HepG2 (cell line): ENCODE data around the gene CDK5RAP1. TPM values are rescaled to one million over a fixed set of nuclear protein-coding genes. Genes with fewer than 3 reads are reported as not detected.

Experiments used
- AGO2 ChIP-seq: fragments of 200-400 bp; formaldehyde crosslinking; optimal IDR thresholded peaks from 2 replicates; pipeline ENCODE3; 2017; ENCODE audit warnings: mild to moderate bottlenecking, low read depth, low read length, moderate library complexity
- AKAP8 ChIP-seq: sonication (generic); formaldehyde crosslinking; IDR thresholded peaks from 2 replicates; pipeline ENCODE4 v1.5.1; 2020; ENCODE audit warnings: mild to moderate bottlenecking, missing genetic modification reagents
- CCAR2 ChIP-seq: fragments of 200-400 bp; formaldehyde crosslinking; optimal IDR thresholded peaks from 2 replicates; pipeline ENCODE3; 2018; ENCODE audit warnings: low read depth, mild to moderate bottlenecking, low read length, moderate library complexity
- HES4 ChIP-seq: sonication (generic); formaldehyde crosslinking; IDR thresholded peaks from 2 replicates; pipeline ENCODE4 v1.9.0; 2021; ENCODE audit warnings: mild to moderate bottlenecking, missing genetic modification reagents, borderline replicate concordance
- JUND ChIP-seq: sonication (generic); formaldehyde crosslinking; IDR thresholded peaks from 2 replicates; pipeline ENCODE4 v1.8.0; 2022; ENCODE audit warnings: mild to moderate bottlenecking, missing genetic modification reagents
- MTF2 ChIP-seq: sonication (generic); formaldehyde crosslinking; IDR thresholded peaks from 2 replicates; pipeline ENCODE4 v1.5.0; 2020; ENCODE audit warnings: missing genetic modification reagents, borderline replicate concordance
- PPARG ChIP-seq: conservative IDR thresholded peaks from 2 replicates; pipeline ENCODE4 v1.6.1; 2016; ENCODE audit warnings: missing biosample characterization, missing genetic modification reagents
- SALL1 ChIP-seq: sonication (generic); formaldehyde crosslinking; IDR thresholded peaks from 2 replicates; pipeline ENCODE4 v1.8.0; 2022; ENCODE audit warnings: mild to moderate bottlenecking, missing genetic modification reagents
- ZBTB20 ChIP-seq: sonication (generic); formaldehyde crosslinking; IDR thresholded peaks from 2 replicates; pipeline ENCODE4 v1.8.1; 2023; ENCODE audit warnings: missing genetic modification reagents, low read depth, mild to moderate bottlenecking, borderline replicate concordance
- ZNF138 ChIP-seq: sonication (generic); formaldehyde crosslinking; IDR thresholded peaks from 2 replicates; pipeline ENCODE4 v1.5.0; 2020; ENCODE audit warnings: mild to moderate bottlenecking, low read depth, missing genetic modification reagents
- ZNF276 ChIP-seq: sonication (generic); formaldehyde crosslinking; IDR thresholded peaks from 2 replicates; pipeline ENCODE4 v1.4.0; 2020; ENCODE audit warnings: mild to moderate bottlenecking, low read depth, missing genetic modification reagents
- ZNF337 ChIP-seq: sonication (generic); formaldehyde crosslinking; IDR thresholded peaks from 2 replicates; pipeline ENCODE4 v1.5.1; 2020; ENCODE audit warnings: missing genetic modification reagents, low read depth, mild to moderate bottlenecking, borderline replicate concordance
- ZNF570 ChIP-seq: sonication (generic); formaldehyde crosslinking; IDR thresholded peaks from 2 replicates; pipeline ENCODE4 v1.4.0; 2020; ENCODE audit warnings: mild to moderate bottlenecking, missing genetic modification reagents, borderline replicate concordance
- ZNF619 ChIP-seq: sonication (generic); formaldehyde crosslinking; IDR thresholded peaks from 2 replicates; pipeline ENCODE4 v1.4.0; 2020; ENCODE audit warnings: mild to moderate bottlenecking, missing genetic modification reagents
- ZNF841 ChIP-seq: sonication (generic); formaldehyde crosslinking; IDR thresholded peaks from 2 replicates; pipeline ENCODE4 v1.8.1; 2023; ENCODE audit warnings: missing genetic modification reagents, borderline replicate concordance
- ZSCAN20 ChIP-seq: sonication (generic); formaldehyde crosslinking; IDR thresholded peaks from 2 replicates; pipeline ENCODE4 v1.4.0; 2020; ENCODE audit warnings: missing genetic modification reagents, mild to moderate bottlenecking, borderline replicate concordance
- polyA plus RNA-seq, 8 experiments: library from polyadenylated mRNA; depleted of rRNA in 3 of 8; stranded (reverse) in 7 of 8; unstranded in 1 of 8; fragments of >200 nt; fragmentation: Illumina TruSeq in 4 of 8; extraction: Trizol in 4 of 8; gene quantifications; 2 replicates each; pipeline versions ENCODE4 v1.2.1 to v1.2.3, GENCODE V29; 2011 to 2016; ENCODE audit warnings: low read depth in 4 of 8, missing spikeins in 1 of 8, mixed read lengths in 1 of 8; ENCODE audit not compliant: insufficient read depth in 1 of 8
- total RNA-seq, 5 experiments: library from RNA; depleted of rRNA; stranded (reverse); fragments of >200 nt; fragmentation: Illumina TruSeq; extraction: Trizol; gene quantifications; 2 replicates each; pipeline ENCODE4 v1.2.3, GENCODE V29; 2016; ENCODE audit warnings: low read depth in 1 of 5
- TF ChIP-seq, protein P1 (sequence below): sonication (generic); formaldehyde crosslinking; IDR thresholded peaks from 2 replicates; pipeline ENCODE4 v1.4.0; 2020; ENCODE audit warnings: missing genetic modification reagents
- TF ChIP-seq, protein P2 (sequence below): sonication (generic); formaldehyde crosslinking; IDR thresholded peaks from 2 replicates; pipeline ENCODE4 v1.5.0; 2020; ENCODE audit warnings: missing genetic modification reagents
- TF ChIP-seq, protein P3 (sequence below): sonication (generic); formaldehyde crosslinking; IDR thresholded peaks from 2 replicates; pipeline ENCODE4 v1.4.0; 2020; ENCODE audit warnings: missing genetic modification reagents, borderline replicate concordance

Gene CDK5RAP1
- total and polyA plus RNA-seq, 2 of the 13 experiments (the other 11 are each of a cell fraction or from before 2014, with no cell fraction given): 53.6 to 98.2 TPM

- TF ChIP-seq AGO2 (peak; percentile 81), ZNF570 (CRISPR knock-in tag) (0 out of 2 replicates have a peak, but pooled peaks have one; percentile 41), JUND (CRISPR knock-in tag) (peak; percentile 89), ZNF337 (CRISPR knock-in tag) (peak; percentile 93; the same call in 1 of the 2 replicates), ZNF841 (CRISPR knock-in tag) (no peak; the same call in 1 of the 2 replicates), HES4 (CRISPR knock-in tag) (peak; percentile 72; the same call in 1 of the 2 replicates), CCAR2 (peak; percentile 99), ZNF276 (CRISPR knock-in tag) (peak; percentile 95), PPARG (CRISPR knock-in tag) (peak; percentile 94), ZBTB20 (CRISPR knock-in tag) (0 out of 2 replicates have a peak, but pooled peaks have one; percentile 91), SALL1 (CRISPR knock-in tag) (peak; percentile 98), ZNF619 (CRISPR knock-in tag) (peak; percentile 97; the same call in 1 of the 2 replicates), AKAP8 (peak; percentile 70; the same call in 1 of the 2 replicates), ZSCAN20 (peak; percentile 69; the same call in 1 of the 2 replicates), MTF2 (CRISPR knock-in tag) (peak; percentile 99), ZNF138 (CRISPR knock-in tag) (peak; percentile 99)
- TF ChIP-seq, protein P1, sequence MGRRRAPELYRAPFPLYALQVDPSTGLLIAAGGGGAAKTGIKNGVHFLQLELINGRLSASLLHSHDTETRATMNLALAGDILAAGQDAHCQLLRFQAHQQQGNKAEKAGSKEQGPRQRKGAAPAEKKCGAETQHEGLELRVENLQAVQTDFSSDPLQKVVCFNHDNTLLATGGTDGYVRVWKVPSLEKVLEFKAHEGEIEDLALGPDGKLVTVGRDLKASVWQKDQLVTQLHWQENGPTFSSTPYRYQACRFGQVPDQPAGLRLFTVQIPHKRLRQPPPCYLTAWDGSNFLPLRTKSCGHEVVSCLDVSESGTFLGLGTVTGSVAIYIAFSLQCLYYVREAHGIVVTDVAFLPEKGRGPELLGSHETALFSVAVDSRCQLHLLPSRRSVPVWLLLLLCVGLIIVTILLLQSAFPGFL (CRISPR knock-in tag): no peak
- TF ChIP-seq, protein P2, sequence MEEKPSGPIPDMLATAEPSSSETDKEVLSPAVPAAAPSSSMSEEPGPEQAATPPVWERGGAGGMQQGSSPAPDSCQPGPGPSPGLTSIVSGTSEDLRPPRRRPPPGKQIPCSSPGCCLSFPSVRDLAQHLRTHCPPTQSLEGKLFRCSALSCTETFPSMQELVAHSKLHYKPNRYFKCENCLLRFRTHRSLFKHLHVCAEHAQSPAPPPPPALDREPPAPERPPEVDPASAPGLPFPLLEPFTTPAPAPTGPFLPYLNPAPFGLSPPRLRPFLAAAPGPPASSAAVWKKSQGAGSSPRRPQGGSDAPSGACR: peak; percentile 100
- TF ChIP-seq, protein P3, sequence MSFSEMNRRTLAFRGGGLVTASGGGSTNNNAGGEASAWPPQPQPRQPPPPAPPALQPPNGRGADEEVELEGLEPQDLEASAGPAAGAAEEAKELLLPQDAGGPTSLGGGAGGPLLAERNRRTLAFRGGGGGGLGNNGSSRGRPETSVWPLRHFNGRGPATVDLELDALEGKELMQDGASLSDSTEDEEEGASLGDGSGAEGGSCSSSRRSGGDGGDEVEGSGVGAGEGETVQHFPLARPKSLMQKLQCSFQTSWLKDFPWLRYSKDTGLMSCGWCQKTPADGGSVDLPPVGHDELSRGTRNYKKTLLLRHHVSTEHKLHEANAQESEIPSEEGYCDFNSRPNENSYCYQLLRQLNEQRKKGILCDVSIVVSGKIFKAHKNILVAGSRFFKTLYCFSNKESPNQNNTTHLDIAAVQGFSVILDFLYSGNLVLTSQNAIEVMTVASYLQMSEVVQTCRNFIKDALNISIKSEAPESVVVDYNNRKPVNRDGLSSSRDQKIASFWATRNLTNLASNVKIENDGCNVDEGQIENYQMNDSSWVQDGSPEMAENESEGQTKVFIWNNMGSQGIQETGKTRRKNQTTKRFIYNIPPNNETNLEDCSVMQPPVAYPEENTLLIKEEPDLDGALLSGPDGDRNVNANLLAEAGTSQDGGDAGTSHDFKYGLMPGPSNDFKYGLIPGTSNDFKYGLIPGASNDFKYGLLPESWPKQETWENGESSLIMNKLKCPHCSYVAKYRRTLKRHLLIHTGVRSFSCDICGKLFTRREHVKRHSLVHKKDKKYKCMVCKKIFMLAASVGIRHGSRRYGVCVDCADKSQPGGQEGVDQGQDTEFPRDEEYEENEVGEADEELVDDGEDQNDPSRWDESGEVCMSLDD (CRISPR knock-in tag): no peak
Measured at GRCh38 chr20:33401184-33401920, at the start of gene CDK5RAP1 (continued).
